ENCODE data around the gene DCHS1. TPM values are rescaled to one million over a fixed set of nuclear protein-coding genes. Genes with fewer than 3 reads are reported as not detected.

Gene DCHS1
- total and polyA plus RNA-seq, 2 of the 13 experiments (the other 11 are each of a cell fraction or from before 2014, with no cell fraction given), result under 0.01 to 0.03 TPM

DNA sequence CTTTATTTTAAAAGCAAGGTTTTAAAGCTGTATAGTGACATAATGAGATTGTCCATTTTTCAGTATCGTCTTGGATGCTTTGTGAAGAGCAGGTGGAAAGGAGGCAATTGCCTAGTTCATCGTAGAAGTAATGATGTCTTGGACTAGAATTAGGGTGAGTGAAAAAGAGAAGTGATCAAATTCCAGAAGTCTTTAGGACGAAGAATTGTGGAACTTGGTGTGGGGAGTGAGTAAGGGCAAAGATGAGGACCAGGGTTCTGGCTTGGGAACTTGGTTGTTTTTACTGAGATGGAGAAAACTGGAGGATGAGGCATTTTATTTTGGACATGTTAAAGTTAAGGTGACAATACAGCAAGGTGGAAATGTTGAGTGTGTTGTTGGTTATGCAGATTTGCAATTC, 50.8 kb downstream of the DCHS1 start:
- in situ Hi-C loops (cut with HindIII; ENCODE audit: extremely low pct_ligation_motif_present, low pct_unique_long_range_greater_than_20kb) (loop anchor here (10.0 kb wide), 1 partner anchor 120 kb away; the partner anchor contains the start of genes ARFIP2 and TIMM10B), intact Hi-C loops (cut with micrococcal nuclease; ENCODE audit: unreplicated experiment) (loop anchor here (2.0 to 5.0 kb wide), 3 partner anchors 14 to 72 kb away; partner anchors contain the start of gene TPP1)
- Histone ChIP-seq H3K4me3 (replicated peaks in 1 of 3; ENCODE audit: insufficient read depth in 1 of 3, low read depth in 2 of 3, low read length in 3 of 3) (peak overlapping the region; percentile 86 to 97 (median 89)), H3K27ac (ENCODE audit: extremely low read length, insufficient read depth, low read length) (peak overlapping the region; percentile 83), H3K9ac (ENCODE audit: insufficient read depth, low read depth, low read length) (peak overlapping the region; percentile 93), H3K9me3 (ENCODE audit: low read length) (no peaks in the 10 kb centered on the region), H3K36me3 (replicated peaks in 1 of 2; ENCODE audit: control insufficient read depth in 1 of 2, insufficient read depth in 2 of 2, low read length in 2 of 2) (peaks cover 23 to 48% of the 10 kb centered on the region in 2 experiments), H4K20me1 (ENCODE audit: insufficient read depth, low read length) (no peaks in the 10 kb centered on the region), H2AFZ (ENCODE audit: low read length) (no peak overlapping the region), H3K79me2 (ENCODE audit: insufficient read depth, low read length) (peaks cover 55% of the 10 kb centered on the region), H3K27me3 (ENCODE audit: control insufficient read depth in 1 of 2, insufficient read depth in 2 of 2, low read length in 2 of 2) (no peaks in the 10 kb centered on the region; a peak in 1 of 5 replicates), H3K4me1 (ENCODE audit: insufficient read depth, low read length) (peaks cover 61% of the 10 kb centered on the region), H3K4me2 (ENCODE audit: low read depth, low read length) (peak overlapping the region; percentile 99)
- FAIRE-seq, result no peak
- ChIA-PET CTCF (ENCODE audit: low intra/inter-chr PET ratio, low total read pairs) (interaction anchor here (1.1 kb wide), 1 partner anchor 78 kb away, joined by 3 read pairs; the partner anchor contains the start of gene MRPL17), POLR2A (interaction anchor here (1.0 to 2.7 kb wide), 5 partner anchors 8 to 123 kb away, joined by 4 to 22 read pairs (median 5); partner anchors contain the start of genes ARFIP2, MRPL17, TAF10 and TIMM10B)
- no TSS peak for BruUV-seq (replicated peaks)
- WGBS (ENCODE audit: low lambda C conversion rate), result 10% methylated on average over 3 of the region's 3 CpGs
- ATAC-seq, result no peak
- no peak for DNase-seq (ENCODE audit: low spot score)
- TF ChIP-seq, protein P1, sequence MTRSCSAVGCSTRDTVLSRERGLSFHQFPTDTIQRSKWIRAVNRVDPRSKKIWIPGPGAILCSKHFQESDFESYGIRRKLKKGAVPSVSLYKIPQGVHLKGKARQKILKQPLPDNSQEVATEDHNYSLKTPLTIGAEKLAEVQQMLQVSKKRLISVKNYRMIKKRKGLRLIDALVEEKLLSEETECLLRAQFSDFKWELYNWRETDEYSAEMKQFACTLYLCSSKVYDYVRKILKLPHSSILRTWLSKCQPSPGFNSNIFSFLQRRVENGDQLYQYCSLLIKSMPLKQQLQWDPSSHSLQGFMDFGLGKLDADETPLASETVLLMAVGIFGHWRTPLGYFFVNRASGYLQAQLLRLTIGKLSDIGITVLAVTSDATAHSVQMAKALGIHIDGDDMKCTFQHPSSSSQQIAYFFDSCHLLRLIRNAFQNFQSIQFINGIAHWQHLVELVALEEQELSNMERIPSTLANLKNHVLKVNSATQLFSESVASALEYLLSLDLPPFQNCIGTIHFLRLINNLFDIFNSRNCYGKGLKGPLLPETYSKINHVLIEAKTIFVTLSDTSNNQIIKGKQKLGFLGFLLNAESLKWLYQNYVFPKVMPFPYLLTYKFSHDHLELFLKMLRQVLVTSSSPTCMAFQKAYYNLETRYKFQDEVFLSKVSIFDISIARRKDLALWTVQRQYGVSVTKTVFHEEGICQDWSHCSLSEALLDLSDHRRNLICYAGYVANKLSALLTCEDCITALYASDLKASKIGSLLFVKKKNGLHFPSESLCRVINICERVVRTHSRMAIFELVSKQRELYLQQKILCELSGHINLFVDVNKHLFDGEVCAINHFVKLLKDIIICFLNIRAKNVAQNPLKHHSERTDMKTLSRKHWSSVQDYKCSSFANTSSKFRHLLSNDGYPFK (CRISPR knock-in tag; IDR thresholded peaks at IDR 0.05; ENCODE audit: borderline replicate concordance), result no peak
- TF ChIP-seq ZKSCAN8 (CRISPR knock-in tag; IDR thresholded peaks at IDR 0.05; ENCODE audit: borderline replicate concordance), result no peak
- TF ChIP-seq MBNL3 (CRISPR knock-in tag; conservative IDR thresholded peaks at IDR 0.05), result no peak
- no peak for TF ChIP-seq CHD4 (IDR thresholded peaks at IDR 0.05; ENCODE audit: borderline replicate concordance, low read length)
- TF ChIP-seq, protein P2, sequence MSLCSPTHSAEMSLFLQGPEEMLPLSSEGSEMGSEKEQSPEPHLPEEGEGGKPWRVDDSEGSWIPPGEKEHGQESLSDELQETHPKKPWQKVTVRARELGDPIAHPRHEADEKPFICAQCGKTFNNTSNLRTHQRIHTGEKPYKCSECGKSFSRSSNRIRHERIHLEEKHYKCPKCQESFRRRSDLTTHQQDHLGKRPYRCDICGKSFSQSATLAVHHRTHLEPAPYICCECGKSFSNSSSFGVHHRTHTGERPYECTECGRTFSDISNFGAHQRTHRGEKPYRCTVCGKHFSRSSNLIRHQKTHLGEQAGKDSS (CRISPR knock-in tag; IDR thresholded peaks at IDR 0.05; ENCODE audit: borderline replicate concordance, low read depth), result no peak
- TF ChIP-seq TBX3 (IDR thresholded peaks at IDR 0.05; ENCODE audit: borderline replicate concordance), result no peak
- TF ChIP-seq, protein P3, sequence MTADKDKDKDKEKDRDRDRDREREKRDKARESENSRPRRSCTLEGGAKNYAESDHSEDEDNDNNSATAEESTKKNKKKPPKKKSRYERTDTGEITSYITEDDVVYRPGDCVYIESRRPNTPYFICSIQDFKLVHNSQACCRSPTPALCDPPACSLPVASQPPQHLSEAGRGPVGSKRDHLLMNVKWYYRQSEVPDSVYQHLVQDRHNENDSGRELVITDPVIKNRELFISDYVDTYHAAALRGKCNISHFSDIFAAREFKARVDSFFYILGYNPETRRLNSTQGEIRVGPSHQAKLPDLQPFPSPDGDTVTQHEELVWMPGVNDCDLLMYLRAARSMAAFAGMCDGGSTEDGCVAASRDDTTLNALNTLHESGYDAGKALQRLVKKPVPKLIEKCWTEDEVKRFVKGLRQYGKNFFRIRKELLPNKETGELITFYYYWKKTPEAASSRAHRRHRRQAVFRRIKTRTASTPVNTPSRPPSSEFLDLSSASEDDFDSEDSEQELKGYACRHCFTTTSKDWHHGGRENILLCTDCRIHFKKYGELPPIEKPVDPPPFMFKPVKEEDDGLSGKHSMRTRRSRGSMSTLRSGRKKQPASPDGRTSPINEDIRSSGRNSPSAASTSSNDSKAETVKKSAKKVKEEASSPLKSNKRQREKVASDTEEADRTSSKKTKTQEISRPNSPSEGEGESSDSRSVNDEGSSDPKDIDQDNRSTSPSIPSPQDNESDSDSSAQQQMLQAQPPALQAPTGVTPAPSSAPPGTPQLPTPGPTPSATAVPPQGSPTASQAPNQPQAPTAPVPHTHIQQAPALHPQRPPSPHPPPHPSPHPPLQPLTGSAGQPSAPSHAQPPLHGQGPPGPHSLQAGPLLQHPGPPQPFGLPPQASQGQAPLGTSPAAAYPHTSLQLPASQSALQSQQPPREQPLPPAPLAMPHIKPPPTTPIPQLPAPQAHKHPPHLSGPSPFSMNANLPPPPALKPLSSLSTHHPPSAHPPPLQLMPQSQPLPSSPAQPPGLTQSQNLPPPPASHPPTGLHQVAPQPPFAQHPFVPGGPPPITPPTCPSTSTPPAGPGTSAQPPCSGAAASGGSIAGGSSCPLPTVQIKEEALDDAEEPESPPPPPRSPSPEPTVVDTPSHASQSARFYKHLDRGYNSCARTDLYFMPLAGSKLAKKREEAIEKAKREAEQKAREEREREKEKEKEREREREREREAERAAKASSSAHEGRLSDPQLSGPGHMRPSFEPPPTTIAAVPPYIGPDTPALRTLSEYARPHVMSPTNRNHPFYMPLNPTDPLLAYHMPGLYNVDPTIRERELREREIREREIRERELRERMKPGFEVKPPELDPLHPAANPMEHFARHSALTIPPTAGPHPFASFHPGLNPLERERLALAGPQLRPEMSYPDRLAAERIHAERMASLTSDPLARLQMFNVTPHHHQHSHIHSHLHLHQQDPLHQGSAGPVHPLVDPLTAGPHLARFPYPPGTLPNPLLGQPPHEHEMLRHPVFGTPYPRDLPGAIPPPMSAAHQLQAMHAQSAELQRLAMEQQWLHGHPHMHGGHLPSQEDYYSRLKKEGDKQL (CRISPR knock-in tag; IDR thresholded peaks at IDR 0.05; ENCODE audit: low read depth), result no peak
- TF ChIP-seq, protein P4, sequence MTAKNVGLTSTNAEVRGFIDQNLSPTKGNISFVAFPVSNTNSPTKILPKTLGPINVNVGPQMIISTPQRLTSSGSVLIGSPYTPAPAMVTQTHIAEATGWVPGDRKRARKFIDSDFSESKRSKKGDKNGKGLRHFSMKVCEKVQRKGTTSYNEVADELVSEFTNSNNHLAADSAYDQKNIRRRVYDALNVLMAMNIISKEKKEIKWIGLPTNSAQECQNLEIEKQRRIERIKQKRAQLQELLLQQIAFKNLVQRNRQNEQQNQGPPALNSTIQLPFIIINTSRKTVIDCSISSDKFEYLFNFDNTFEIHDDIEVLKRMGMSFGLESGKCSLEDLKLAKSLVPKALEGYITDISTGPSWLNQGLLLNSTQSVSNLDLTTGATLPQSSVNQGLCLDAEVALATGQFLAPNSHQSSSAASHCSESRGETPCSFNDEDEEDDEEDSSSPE (CRISPR knock-in tag; IDR thresholded peaks at IDR 0.05), result no peak
- TF ChIP-seq XBP1 (CRISPR knock-in tag; IDR thresholded peaks at IDR 0.05), result no peak
- no peak for TF ChIP-seq RARA (CRISPR knock-in tag; IDR thresholded peaks at IDR 0.05)
- no peak for TF ChIP-seq ZNF101 (CRISPR knock-in tag; IDR thresholded peaks at IDR 0.05; ENCODE audit: borderline replicate concordance, low read depth)
- no peak for TF ChIP-seq ZSCAN20 (CRISPR knock-in tag; IDR thresholded peaks at IDR 0.05; ENCODE audit: borderline replicate concordance)
- TF ChIP-seq TEAD2 (CRISPR knock-in tag; IDR thresholded peaks at IDR 0.05), result no peak
